HL-60 (cell line): ENCODE measurements around the gene LY6G5C.

Source experiments
- CTCF ChIP-seq: IDR thresholded peaks from one replicate; pipeline ENCODE4 v1.5.1; 2011; ENCODE audit warnings: low read length, control low read depth, inconsistent platforms; ENCODE audit not compliant: insufficient read depth
- GABPA ChIP-seq: IDR thresholded peaks from 2 replicates; pipeline ENCODE4 v1.6.1; 2012; ENCODE audit warnings: low read depth
- REST ChIP-seq: IDR thresholded peaks from 2 replicates; pipeline ENCODE4 v1.6.1; 2012; ENCODE audit warnings: low read depth; ENCODE audit not compliant: insufficient replicate concordance

GRCh38 chr6:31701666-31702404, 21.0 kb upstream of the LY6G5C start:
- TF ChIP-seq CTCF (no peak), REST (no peak), GABPA (no peak)
